ENCODE data around the gene GLIS1.

- TF ChIP-seq, protein P1, sequence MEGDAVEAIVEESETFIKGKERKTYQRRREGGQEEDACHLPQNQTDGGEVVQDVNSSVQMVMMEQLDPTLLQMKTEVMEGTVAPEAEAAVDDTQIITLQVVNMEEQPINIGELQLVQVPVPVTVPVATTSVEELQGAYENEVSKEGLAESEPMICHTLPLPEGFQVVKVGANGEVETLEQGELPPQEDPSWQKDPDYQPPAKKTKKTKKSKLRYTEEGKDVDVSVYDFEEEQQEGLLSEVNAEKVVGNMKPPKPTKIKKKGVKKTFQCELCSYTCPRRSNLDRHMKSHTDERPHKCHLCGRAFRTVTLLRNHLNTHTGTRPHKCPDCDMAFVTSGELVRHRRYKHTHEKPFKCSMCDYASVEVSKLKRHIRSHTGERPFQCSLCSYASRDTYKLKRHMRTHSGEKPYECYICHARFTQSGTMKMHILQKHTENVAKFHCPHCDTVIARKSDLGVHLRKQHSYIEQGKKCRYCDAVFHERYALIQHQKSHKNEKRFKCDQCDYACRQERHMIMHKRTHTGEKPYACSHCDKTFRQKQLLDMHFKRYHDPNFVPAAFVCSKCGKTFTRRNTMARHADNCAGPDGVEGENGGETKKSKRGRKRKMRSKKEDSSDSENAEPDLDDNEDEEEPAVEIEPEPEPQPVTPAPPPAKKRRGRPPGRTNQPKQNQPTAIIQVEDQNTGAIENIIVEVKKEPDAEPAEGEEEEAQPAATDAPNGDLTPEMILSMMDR (IDR thresholded peaks at IDR 0.05), result no peak
- TF ChIP-seq POLR2A (IDR thresholded peaks at IDR 0.05), result no peak
These were observed 280.3 kb downstream of the GLIS1 start for GRCh38 chr1:53458634-53459033.

Data from lower leg skin (tissue), 3 donors.